Fibroblast of lung (primary cell): Measurements from ENCODE around the gene KRT78.

Experiments
- EZH2 ChIP-seq: IDR thresholded peaks from 2 replicates; pipeline ENCODE4 v1.5.1; 2012; ENCODE audit warnings: low read length, control low read depth, mild to moderate bottlenecking; ENCODE audit errors: missing control alignments
- TF ChIP-seq, protein P1 (sequence below), 2 donors: IDR thresholded peaks in 1 of 2; conservative IDR thresholded peaks in 1 of 2; 1 replicate in 1 of 2; 2 replicates in 1 of 2; pipeline ENCODE4 v1.5.1; 2011 to 2012; ENCODE audit warnings: low read length in 2 of 2, control low read depth in 1 of 2, inconsistent platforms in 1 of 2, low read depth in 1 of 2, mild to moderate bottlenecking in 1 of 2

DNA sequence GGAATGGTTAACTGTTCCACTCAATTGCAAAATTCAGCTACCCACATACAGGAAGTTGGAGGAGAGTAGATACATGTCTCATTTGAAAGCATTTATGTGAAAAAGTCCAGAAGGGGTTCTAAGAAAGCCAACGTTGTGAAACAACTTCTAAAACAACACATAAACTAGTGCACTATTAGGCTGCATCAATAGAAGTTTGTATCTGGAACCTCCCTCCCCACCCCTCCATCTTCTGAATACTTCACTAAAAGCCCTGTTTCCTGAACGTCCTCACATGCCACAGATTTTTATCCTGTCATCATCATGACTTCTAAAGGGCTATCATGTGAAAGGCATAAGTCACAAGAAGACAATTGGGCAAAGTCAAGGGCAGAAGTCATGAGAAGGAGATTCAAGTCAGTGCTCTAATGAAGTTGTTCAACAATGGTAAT, 20.2 kb downstream of the KRT78 start:
- TF ChIP-seq EZH2 = no peak
- TF ChIP-seq, protein P1, sequence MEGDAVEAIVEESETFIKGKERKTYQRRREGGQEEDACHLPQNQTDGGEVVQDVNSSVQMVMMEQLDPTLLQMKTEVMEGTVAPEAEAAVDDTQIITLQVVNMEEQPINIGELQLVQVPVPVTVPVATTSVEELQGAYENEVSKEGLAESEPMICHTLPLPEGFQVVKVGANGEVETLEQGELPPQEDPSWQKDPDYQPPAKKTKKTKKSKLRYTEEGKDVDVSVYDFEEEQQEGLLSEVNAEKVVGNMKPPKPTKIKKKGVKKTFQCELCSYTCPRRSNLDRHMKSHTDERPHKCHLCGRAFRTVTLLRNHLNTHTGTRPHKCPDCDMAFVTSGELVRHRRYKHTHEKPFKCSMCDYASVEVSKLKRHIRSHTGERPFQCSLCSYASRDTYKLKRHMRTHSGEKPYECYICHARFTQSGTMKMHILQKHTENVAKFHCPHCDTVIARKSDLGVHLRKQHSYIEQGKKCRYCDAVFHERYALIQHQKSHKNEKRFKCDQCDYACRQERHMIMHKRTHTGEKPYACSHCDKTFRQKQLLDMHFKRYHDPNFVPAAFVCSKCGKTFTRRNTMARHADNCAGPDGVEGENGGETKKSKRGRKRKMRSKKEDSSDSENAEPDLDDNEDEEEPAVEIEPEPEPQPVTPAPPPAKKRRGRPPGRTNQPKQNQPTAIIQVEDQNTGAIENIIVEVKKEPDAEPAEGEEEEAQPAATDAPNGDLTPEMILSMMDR (conservative IDR thresholded peaks at IDR 0.05 in 1 of 2, IDR thresholded peaks at IDR 0.05 in 1 of 2; ENCODE audit: low read depth in 1 of 2, low read length in 2 of 2) = no peak
